GM12801 (cell line): ENCODE measurements around the gene PODXL2.

Experiments used
- CTCF ChIP-seq: IDR thresholded peaks from one replicate; pipeline ENCODE4 v1.5.1; 2011; ENCODE audit warnings: control low read depth; ENCODE audit not compliant: insufficient read length; ENCODE audit errors: extremely low read depth

PODXL2 gene

GRCh38 chr3:127670229-127670559, 41.2 kb downstream of the PODXL2 start:
- TF ChIP-seq CTCF, result no peak

GRCh38 chr3:127670761-127671522, 42.0 kb downstream of the PODXL2 start:
- TF ChIP-seq CTCF, result no peak

- TF ChIP-seq CTCF, result no peak
Observed at GRCh38 chr3:127671523-127672428, 42.8 kb downstream of the PODXL2 start.

GRCh38 chr3:127672429-127673190, 43.6 kb downstream of the PODXL2 start, which contains the start of gene ABTB1:
ABTB1 (plus strand) TSS chr3:127672952; CDS start chr3:127673026, 74 bp downstream.
- TF ChIP-seq CTCF, result no peak

- TF ChIP-seq CTCF, result no peak
Observed at GRCh38 chr3:127673191-127674100, 44.5 kb downstream of the PODXL2 start.

- no peak for TF ChIP-seq CTCF
Observed at GRCh38 chr3:127674101-127674721, 45.2 kb downstream of the PODXL2 start.
